Activated CD4-positive, CD25-positive, alpha-beta regulatory T cell treated with anti-CD3 and anti-CD28 coated beads, Interleukin-2, amount 50 U/mL, for 72 hours (primary cell): ENCODE measurements around the gene SGMS1.
"Not testable (repeated sequence)": the region's sequence is repeated elsewhere in the genome, so short reads cannot be mapped to it uniquely, and the experiment has no call there.

Experiments
- DNase-seq: peaks from one replicate; pipeline ENCODE4 v3.0.0; 2021

Gene SGMS1

GRCh38 chr10:50503156-50503555 is 120.6 kb downstream of the SGMS1 start:
- not testable (repeated sequence) for DNase-seq

GRCh38 chr10:50501924-50502452 is 121.8 kb downstream of the SGMS1 start:
- no peak for DNase-seq

- no peak for DNase-seq
Measured at GRCh38 chr10:50501478-50501877, 122.3 kb downstream of the SGMS1 start.

GRCh38 chr10:50498465-50498864 is 125.3 kb downstream of the SGMS1 start:
- no peak for DNase-seq

GRCh38 chr10:50497758-50498157 is 126.0 kb downstream of the SGMS1 start:
- DNase-seq, result no peak

GRCh38 chr10:50496228-50496627 is 127.5 kb downstream of the SGMS1 start:
- no peak for DNase-seq

GRCh38 chr10:50490241-50490640 is 133.5 kb downstream of the SGMS1 start:
- no peak for DNase-seq

- DNase-seq, result not testable (repeated sequence)
Measured at GRCh38 chr10:50484550-50484949, 139.2 kb downstream of the SGMS1 start.

GRCh38 chr10:50480054-50481007 is 143.4 kb downstream of the SGMS1 start:
- DNase-seq, result no peak

GRCh38 chr10:50477287-50478203 is 146.2 kb downstream of the SGMS1 start:
- no peak for DNase-seq

- no peak for DNase-seq
Measured at GRCh38 chr10:50473756-50474155, 150.0 kb downstream of the SGMS1 start.

GRCh38 chr10:50472914-50473313 is 150.8 kb downstream of the SGMS1 start:
- DNase-seq, result no peak

- no peak for DNase-seq
Measured at GRCh38 chr10:50471583-50471975, 152.2 kb downstream of the SGMS1 start.

GRCh38 chr10:50470798-50471582 is 152.8 kb downstream of the SGMS1 start:
- DNase-seq, result no peak

- no peak for DNase-seq
Measured at GRCh38 chr10:50470345-50470744, 153.4 kb downstream of the SGMS1 start.

GRCh38 chr10:50469778-50470193 is 154.0 kb downstream of the SGMS1 start:
- DNase-seq, result no peak

GRCh38 chr10:50469288-50469687 is 154.5 kb downstream of the SGMS1 start:
- no peak for DNase-seq

GRCh38 chr10:50467209-50467608 is 156.5 kb downstream of the SGMS1 start:
- no peak for DNase-seq

GRCh38 chr10:50464004-50464409 is 159.7 kb downstream of the SGMS1 start:
- DNase-seq, result no peak

GRCh38 chr10:50461834-50462233 is 161.9 kb downstream of the SGMS1 start:
- no peak for DNase-seq

- DNase-seq, result no peak
Measured at GRCh38 chr10:50461123-50461522, 162.6 kb downstream of the SGMS1 start.

- DNase-seq, result no peak
Measured at GRCh38 chr10:50456719-50457118, 167.0 kb downstream of the SGMS1 start.
